HCT116 (cell line): Measurements from ENCODE around the gene SLC25A18. TPM values are rescaled to one million over a fixed set of nuclear protein-coding genes. Genes with fewer than 3 reads are reported as not detected.

Experiments
- ATAC-seq: fragments of 200-7000 bp; cut with Tn5 transposase; 2 replicates; pipeline ENCODE4 v1.9.1; 2020; ENCODE audit warnings: mild to moderate bottlenecking, moderate library complexity
- BruUV-seq: library from RNA; stranded (reverse); fragments of 400-500 nt; replicated peaks from 2 replicates; lab custom pipeline; 2021; lab: Mats Ljungman, UMichigan
- CTCF ChIA-PET: fragments of 300-600 bp; sonication (Branson Sonifier 250); formaldehyde crosslinking; loops from one replicate; lab custom pipeline; 2021; ENCODE audit warnings: antibody characterized with exemption; lab: Charles Lee
- POLR2A ChIA-PET: fragments of 300-600, 350-600 bp; sonication (Branson Sonifier 250); formaldehyde crosslinking; loops from one replicate; lab custom pipeline; 2021; ENCODE audit warnings: antibody characterized with exemption; lab: Charles Lee
- RAD21 ChIA-PET, 2 experiments: fragments of 300-600 bp; sonication (Branson Sonifier 250); formaldehyde crosslinking; loops; one replicate each; lab custom pipeline; 2023; ENCODE audit warnings: low total read pairs in 2 of 2; ENCODE audit not compliant: uncharacterized antibody in 2 of 2, unreplicated experiment in 2 of 2, low non-redundant PET in 1 of 2; lab: Charles Lee
- DNase-seq: peaks from one replicate; pipeline ENCODE4 v3.0.0-alpha.2; 2010; ENCODE audit warnings: low read depth, low spot score
- H2AFZ ChIP-seq: fragments of 200-600 bp; shearing (Covaris generic), sonication (generic); 2 replicates; pipeline ENCODE4 v1.6.1; 2017; ENCODE audit warnings: low read depth, mixed run types, mixed read lengths, antibody characterized with exemption, low read length; ENCODE audit not compliant: poor library complexity, severe bottlenecking
- H3K27ac ChIP-seq: 2 replicates; pipeline ENCODE4 v1.5.1; 2012; ENCODE audit warnings: low read depth, low read length
- H3K27me3 ChIP-seq: fragments of 200-600 bp; sonication (generic); 2 replicates; pipeline ENCODE4 v1.6.1; 2016; ENCODE audit warnings: mixed run types, low read length, mixed read lengths; ENCODE audit not compliant: insufficient read depth
- H3K36me3 ChIP-seq, 2 experiments: fragments of 200-500 bp in 1 of 2; fragments of 200-600 bp in 1 of 2; sonication (Bioruptor generic) in 1 of 2; sonication (generic) in 1 of 2; 2 replicates each; pipeline versions ENCODE4 v1.5.1 to v1.6.1; 2014 to 2016; ENCODE audit warnings: low read length in 2 of 2, inconsistent platforms in 1 of 2, mixed read lengths in 1 of 2, mixed run types in 1 of 2; ENCODE audit not compliant: insufficient read depth in 2 of 2, control insufficient read depth in 1 of 2
- H3K4me1 ChIP-seq, 2 experiments: fragments of 200-600 bp in 1 of 2; sonication (generic) in 1 of 2; 2 replicates each; pipeline versions ENCODE4 v1.5.1 to v1.6.1; 2012 to 2017; ENCODE audit warnings: low read length in 2 of 2, inconsistent platforms in 1 of 2, mild to moderate bottlenecking in 1 of 2, mixed read lengths in 1 of 2, mixed run types in 1 of 2, moderate library complexity in 1 of 2; ENCODE audit not compliant: insufficient read depth in 2 of 2, control insufficient read depth in 1 of 2
- H3K4me2 ChIP-seq: fragments of 200-600 bp; sonication (generic); 2 replicates; pipeline ENCODE4 v1.6.1; 2017; ENCODE audit warnings: mixed run types, low read length, mixed read lengths
- H3K4me3 ChIP-seq, 2 experiments: fragments of 200-600 bp in 1 of 2; sonication (generic) in 1 of 2; replicated peaks in 1 of 2; 2 replicates each; pipeline ENCODE4 v1.5.1; 2011 to 2016; ENCODE audit warnings: low read length in 2 of 2, control low read depth in 1 of 2, low read depth in 1 of 2, mild to moderate bottlenecking in 1 of 2, mixed read lengths in 1 of 2, mixed run types in 1 of 2
- H3K79me2 ChIP-seq: fragments of 200-600 bp; sonication (generic); 2 replicates; pipeline ENCODE4 v1.6.1; 2017; ENCODE audit warnings: mild to moderate bottlenecking, mixed run types, low read length, moderate library complexity, mixed read lengths; ENCODE audit not compliant: insufficient read depth
- H3K9ac ChIP-seq: fragments of 200-600 bp; sonication (generic); 2 replicates; pipeline ENCODE4 v1.6.1; 2016; ENCODE audit warnings: low read length, mixed read lengths
- H3K9me2 ChIP-seq: fragments of 200-600 bp; sonication (generic), shearing (Covaris generic); 2 replicates; pipeline ENCODE4 v1.6.1; 2017; ENCODE audit warnings: mixed run types, mild to moderate bottlenecking, moderate library complexity; ENCODE audit not compliant: insufficient read depth
- H3K9me3 ChIP-seq, 2 experiments: fragments of 200-500 bp in 1 of 2; fragments of 200-600 bp in 1 of 2; sonication (Bioruptor generic) in 1 of 2; sonication (generic) in 1 of 2; 2 replicates each; pipeline ENCODE4 v1.6.1; 2014 to 2017; ENCODE audit warnings: low read length in 2 of 2, mixed read lengths in 2 of 2, inconsistent platforms in 1 of 2, low read depth in 1 of 2, mild to moderate bottlenecking in 1 of 2, mixed run types in 1 of 2, moderate library complexity in 1 of 2; ENCODE audit not compliant: control insufficient read depth in 1 of 2, insufficient read depth in 1 of 2
- H4K20me1 ChIP-seq: fragments of 200-600 bp; sonication (generic), shearing (Covaris generic); 2 replicates; pipeline ENCODE4 v1.6.1; 2017; ENCODE audit warnings: mixed run types, mild to moderate bottlenecking, moderate library complexity; ENCODE audit not compliant: insufficient read depth
- CBX3 ChIP-seq: IDR thresholded peaks from 2 replicates; pipeline ENCODE4 v1.6.1; 2012; ENCODE audit warnings: low read depth
- ELF1 ChIP-seq: IDR thresholded peaks from 2 replicates; pipeline ENCODE4 v1.6.1; 2012; ENCODE audit warnings: low read depth, borderline replicate concordance
- EZH2 ChIP-seq: fragments of 200-600 bp; sonication (generic); IDR thresholded peaks from 2 replicates; pipeline ENCODE4 v1.6.1; 2017; ENCODE audit warnings: antibody characterized with exemption, mixed run types
- FOSL1 ChIP-seq: IDR thresholded peaks from 2 replicates; pipeline ENCODE4 v1.6.1; 2012; ENCODE audit warnings: low read depth
- JUND ChIP-seq: IDR thresholded peaks from 2 replicates; pipeline ENCODE4 v1.6.1; 2012
- POLR2A ChIP-seq: IDR thresholded peaks from 2 replicates; pipeline ENCODE4 v1.7.0; 2011; ENCODE audit warnings: borderline replicate concordance; ENCODE audit not compliant: insufficient read depth, insufficient read length; ENCODE audit errors: extremely low read depth
- POLR2AphosphoS5 ChIP-seq: IDR thresholded peaks from 2 replicates; pipeline ENCODE4 v1.6.1; 2011; ENCODE audit warnings: mild to moderate bottlenecking, low read depth, low read length, moderate library complexity
- RAD21 ChIP-seq: IDR thresholded peaks from 2 replicates; pipeline ENCODE4 v1.6.1; 2012; ENCODE audit warnings: low read depth, mild to moderate bottlenecking
- SIN3A ChIP-seq: IDR thresholded peaks from 2 replicates; pipeline ENCODE4 v1.6.1; 2012; ENCODE audit warnings: low read depth
- SP1 ChIP-seq: IDR thresholded peaks from 2 replicates; pipeline ENCODE4 v1.6.1; 2012; ENCODE audit warnings: low read depth
- YY1 ChIP-seq: IDR thresholded peaks from 2 replicates; pipeline ENCODE4 v1.6.1; 2011; ENCODE audit warnings: low read length, low read depth, moderate library complexity, mild to moderate bottlenecking; ENCODE audit not compliant: insufficient replicate concordance; ENCODE audit errors: extremely low read depth
- ZFX ChIP-seq: fragments of 450-650 bp; IDR thresholded peaks from 2 replicates; pipeline ENCODE4 v1.6.1; 2017
- ZNF274 ChIP-seq: fragments of 200-500 bp; sonication (Bioruptor generic); IDR thresholded peaks from 2 replicates; pipeline ENCODE4 v1.6.1; 2014; ENCODE audit warnings: mild to moderate bottlenecking, low read depth, low read length, inconsistent platforms
- intact Hi-C: fragments of 100-400 bp; cut with micrococcal nuclease; formaldehyde crosslinking; loops from 2 replicates; pipeline ENCODE4 v1.10.0; 2022
- total RNA-seq: library from RNA; stranded (reverse); gene quantifications from one replicate; pipeline ENCODE4 v1.2.1, GENCODE V29; 2021; ENCODE audit not compliant: unreplicated experiment
- TF ChIP-seq, protein P1 (sequence below), 3 experiments: fragments of 200-600 bp in 1 of 3; sonication (generic) in 1 of 3; IDR thresholded peaks in 2 of 3; conservative IDR thresholded peaks in 1 of 3; 2 replicates each; pipeline ENCODE4 v1.5.1; 2012 to 2017; ENCODE audit warnings: low read depth in 2 of 3, low read length in 2 of 3, antibody characterized with exemption in 1 of 3, borderline replicate concordance in 1 of 3, control low read depth in 1 of 3, mild to moderate bottlenecking in 1 of 3, mixed read lengths in 1 of 3, mixed run types in 1 of 3, moderate library complexity in 1 of 3; ENCODE audit not compliant: insufficient read depth in 1 of 3
- TF ChIP-seq, protein P2 (sequence below): IDR thresholded peaks from 2 replicates; pipeline ENCODE4 v1.6.1; 2012
- TF ChIP-seq, protein P3 (sequence below): IDR thresholded peaks from 2 replicates; pipeline ENCODE4 v1.6.1; 2012; ENCODE audit warnings: low read depth
- TF ChIP-seq, protein P4 (sequence below): IDR thresholded peaks from 2 replicates; pipeline ENCODE4 v1.6.1; 2012

SLC25A18 gene
- total RNA-seq, 1 experiment from 2014 or later, result not detected

DNA sequence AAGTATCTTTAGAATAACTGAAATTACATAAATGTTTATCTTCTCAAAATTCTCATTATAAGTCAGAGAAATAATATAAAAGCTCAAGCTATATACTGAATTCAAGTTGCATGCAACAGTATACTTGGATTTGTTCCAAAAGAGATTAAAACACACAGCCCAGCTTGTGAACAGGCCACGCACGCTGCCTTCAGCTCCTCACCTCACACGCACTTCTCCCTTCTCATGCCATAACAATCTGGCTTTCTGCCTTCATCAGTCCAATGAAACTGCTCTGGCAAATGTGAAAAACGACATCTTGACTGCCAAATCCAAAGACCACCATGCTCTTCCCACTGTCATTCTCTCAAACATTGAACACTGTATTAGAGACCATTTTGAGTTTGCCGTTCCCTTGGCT, 43.2 kb downstream of the SLC25A18 start:
- Histone ChIP-seq H3K9me2 (no peaks in the 10 kb centered on the region), H2AFZ (no peak overlapping the region), H3K4me1 (no peaks in the 10 kb centered on the region), H3K27ac (no peak overlapping the region), H3K9me3 (no peaks in the 10 kb centered on the region), H3K9ac (no peak overlapping the region), H4K20me1 (no peaks in the 10 kb centered on the region), H3K4me2 (no peak overlapping the region), H3K27me3 (no peaks in the 10 kb centered on the region), H3K79me2 (peaks cover 29% of the 10 kb centered on the region), H3K36me3 (peaks cover 3 to 18% of the 10 kb centered on the region in 2 experiments; a peak in 2 of 4 replicates), H3K4me3 (no peak overlapping the region)
- RAD21 ChIA-PET, result no interaction called here
- ATAC-seq, result no peak
- TF ChIP-seq, protein P1, sequence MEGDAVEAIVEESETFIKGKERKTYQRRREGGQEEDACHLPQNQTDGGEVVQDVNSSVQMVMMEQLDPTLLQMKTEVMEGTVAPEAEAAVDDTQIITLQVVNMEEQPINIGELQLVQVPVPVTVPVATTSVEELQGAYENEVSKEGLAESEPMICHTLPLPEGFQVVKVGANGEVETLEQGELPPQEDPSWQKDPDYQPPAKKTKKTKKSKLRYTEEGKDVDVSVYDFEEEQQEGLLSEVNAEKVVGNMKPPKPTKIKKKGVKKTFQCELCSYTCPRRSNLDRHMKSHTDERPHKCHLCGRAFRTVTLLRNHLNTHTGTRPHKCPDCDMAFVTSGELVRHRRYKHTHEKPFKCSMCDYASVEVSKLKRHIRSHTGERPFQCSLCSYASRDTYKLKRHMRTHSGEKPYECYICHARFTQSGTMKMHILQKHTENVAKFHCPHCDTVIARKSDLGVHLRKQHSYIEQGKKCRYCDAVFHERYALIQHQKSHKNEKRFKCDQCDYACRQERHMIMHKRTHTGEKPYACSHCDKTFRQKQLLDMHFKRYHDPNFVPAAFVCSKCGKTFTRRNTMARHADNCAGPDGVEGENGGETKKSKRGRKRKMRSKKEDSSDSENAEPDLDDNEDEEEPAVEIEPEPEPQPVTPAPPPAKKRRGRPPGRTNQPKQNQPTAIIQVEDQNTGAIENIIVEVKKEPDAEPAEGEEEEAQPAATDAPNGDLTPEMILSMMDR (IDR thresholded peaks at IDR 0.05 in 2 of 3, conservative IDR thresholded peaks at IDR 0.05 in 1 of 3; ENCODE audit: borderline replicate concordance in 1 of 3, insufficient read depth in 1 of 3, low read depth in 2 of 3, low read length in 2 of 3), result no peak
- TF ChIP-seq POLR2AphosphoS5 (no peak), ZNF274 (no peak), ELF1 (no peak), SP1 (no peak), JUND (no peak), ZFX (no peak), POLR2A (no peak), EZH2 (no peak), YY1 (no peak), CBX3 (no peak), RAD21 (no peak), SIN3A (no peak), FOSL1 (no peak)
- TF ChIP-seq, protein P2, sequence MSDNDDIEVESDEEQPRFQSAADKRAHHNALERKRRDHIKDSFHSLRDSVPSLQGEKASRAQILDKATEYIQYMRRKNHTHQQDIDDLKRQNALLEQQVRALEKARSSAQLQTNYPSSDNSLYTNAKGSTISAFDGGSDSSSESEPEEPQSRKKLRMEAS, result no peak
- TF ChIP-seq, protein P3, sequence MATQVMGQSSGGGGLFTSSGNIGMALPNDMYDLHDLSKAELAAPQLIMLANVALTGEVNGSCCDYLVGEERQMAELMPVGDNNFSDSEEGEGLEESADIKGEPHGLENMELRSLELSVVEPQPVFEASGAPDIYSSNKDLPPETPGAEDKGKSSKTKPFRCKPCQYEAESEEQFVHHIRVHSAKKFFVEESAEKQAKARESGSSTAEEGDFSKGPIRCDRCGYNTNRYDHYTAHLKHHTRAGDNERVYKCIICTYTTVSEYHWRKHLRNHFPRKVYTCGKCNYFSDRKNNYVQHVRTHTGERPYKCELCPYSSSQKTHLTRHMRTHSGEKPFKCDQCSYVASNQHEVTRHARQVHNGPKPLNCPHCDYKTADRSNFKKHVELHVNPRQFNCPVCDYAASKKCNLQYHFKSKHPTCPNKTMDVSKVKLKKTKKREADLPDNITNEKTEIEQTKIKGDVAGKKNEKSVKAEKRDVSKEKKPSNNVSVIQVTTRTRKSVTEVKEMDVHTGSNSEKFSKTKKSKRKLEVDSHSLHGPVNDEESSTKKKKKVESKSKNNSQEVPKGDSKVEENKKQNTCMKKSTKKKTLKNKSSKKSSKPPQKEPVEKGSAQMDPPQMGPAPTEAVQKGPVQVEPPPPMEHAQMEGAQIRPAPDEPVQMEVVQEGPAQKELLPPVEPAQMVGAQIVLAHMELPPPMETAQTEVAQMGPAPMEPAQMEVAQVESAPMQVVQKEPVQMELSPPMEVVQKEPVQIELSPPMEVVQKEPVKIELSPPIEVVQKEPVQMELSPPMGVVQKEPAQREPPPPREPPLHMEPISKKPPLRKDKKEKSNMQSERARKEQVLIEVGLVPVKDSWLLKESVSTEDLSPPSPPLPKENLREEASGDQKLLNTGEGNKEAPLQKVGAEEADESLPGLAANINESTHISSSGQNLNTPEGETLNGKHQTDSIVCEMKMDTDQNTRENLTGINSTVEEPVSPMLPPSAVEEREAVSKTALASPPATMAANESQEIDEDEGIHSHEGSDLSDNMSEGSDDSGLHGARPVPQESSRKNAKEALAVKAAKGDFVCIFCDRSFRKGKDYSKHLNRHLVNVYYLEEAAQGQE, result no peak
- TF ChIP-seq, protein P4, sequence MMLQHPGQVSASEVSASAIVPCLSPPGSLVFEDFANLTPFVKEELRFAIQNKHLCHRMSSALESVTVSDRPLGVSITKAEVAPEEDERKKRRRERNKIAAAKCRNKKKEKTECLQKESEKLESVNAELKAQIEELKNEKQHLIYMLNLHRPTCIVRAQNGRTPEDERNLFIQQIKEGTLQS, result no peak
- CTCF ChIA-PET, result no interaction called here
- DNase-seq, result no peak
- no TSS peak for BruUV-seq
- intact Hi-C loops, result loop anchor here (10.0 kb wide), 1 partner anchor 78 kb away; no protein-coding TSS in a partner anchor
- POLR2A ChIA-PET, result no interaction called here
